CD14-positive monocyte (primary cell): ENCODE measurements around the gene KSR2. TPM values are rescaled to one million over a fixed set of nuclear protein-coding genes. Genes with fewer than 3 reads are reported as not detected.

ENCODE experiments used
- DNase-seq, 3 donors: peaks; one replicate each; pipeline ENCODE4 v3.0.0-alpha.2; 2011 to 2022
- H2AFZ ChIP-seq: 2 replicates; pipeline ENCODE4 v1.6.0; 2012; ENCODE audit warnings: mild to moderate bottlenecking, low read depth, low read length, inconsistent platforms; ENCODE audit not compliant: insufficient read depth, poor library complexity, severe bottlenecking
- H3K27ac ChIP-seq, 2 donors: 1 replicate in 1 of 2; 2 replicates in 1 of 2; pipeline ENCODE4 v1.5.1; 2012 to 2013; ENCODE audit warnings: low read length in 2 of 2, control low read depth in 1 of 2, inconsistent platforms in 1 of 2, low read depth in 1 of 2, mild to moderate bottlenecking in 1 of 2
- H3K27me3 ChIP-seq, 2 donors: one replicate each; pipeline versions ENCODE4 v1.6.0 to v1.6.1; 2011 to 2013; ENCODE audit warnings: low read length in 2 of 2; ENCODE audit not compliant: control insufficient read depth in 2 of 2, insufficient read depth in 2 of 2
- H3K36me3 ChIP-seq, 2 donors: replicated peaks in 1 of 2; 1 replicate in 1 of 2; 2 replicates in 1 of 2; pipeline versions ENCODE4 v1.5.1 to v1.6.1; 2012 to 2013; ENCODE audit warnings: low read length in 2 of 2, control low read depth in 1 of 2, inconsistent platforms in 1 of 2, mild to moderate bottlenecking in 1 of 2; ENCODE audit not compliant: insufficient read depth in 2 of 2, control insufficient read depth in 1 of 2
- H3K4me1 ChIP-seq, 2 donors: 1 replicate in 1 of 2; 2 replicates in 1 of 2; pipeline versions ENCODE4 v1.5.1 to v1.6.1; 2012 to 2013; ENCODE audit warnings: low read length in 2 of 2, control low read depth in 1 of 2, inconsistent platforms in 1 of 2, mild to moderate bottlenecking in 1 of 2, moderate library complexity in 1 of 2; ENCODE audit not compliant: insufficient read depth in 2 of 2, control insufficient read depth in 1 of 2
- H3K4me2 ChIP-seq: replicated peaks from 2 replicates; pipeline ENCODE3; 2012; ENCODE audit warnings: low read length, moderate library complexity, mild to moderate bottlenecking; ENCODE audit not compliant: poor library complexity, severe bottlenecking; ENCODE audit errors: extremely low read depth
- H3K4me3 ChIP-seq, 3 experiments: fragments of 200-600 bp in 1 of 3; sonication (generic) in 1 of 3; replicated peaks in 1 of 3; 1 replicate in 2 of 3; 2 replicates in 1 of 3; pipeline ENCODE4 v1.5.1; 2011 to 2013; ENCODE audit warnings: low read length in 3 of 3, mild to moderate bottlenecking in 3 of 3, control low read depth in 2 of 3, low read depth in 2 of 3, inconsistent platforms in 1 of 3, moderate library complexity in 1 of 3
- H3K79me2 ChIP-seq: 2 replicates; pipeline ENCODE4 v1.6.0; 2012; ENCODE audit warnings: mild to moderate bottlenecking, control low read depth, inconsistent platforms, low read length, moderate library complexity; ENCODE audit not compliant: insufficient read depth
- H3K9ac ChIP-seq: 2 replicates; pipeline ENCODE4 v1.6.0; 2017; ENCODE audit warnings: low read length, mild to moderate bottlenecking; ENCODE audit not compliant: insufficient read depth, poor library complexity, severe bottlenecking
- H3K9me3 ChIP-seq, 2 donors: replicated peaks in 1 of 2; 1 replicate in 1 of 2; 2 replicates in 1 of 2; pipeline versions ENCODE4 v1.5.1 to v1.6.1; 2012 to 2013; ENCODE audit warnings: low read length in 2 of 2, control low read depth in 1 of 2; ENCODE audit not compliant: control insufficient read depth in 1 of 2, insufficient read depth in 1 of 2
- H4K20me1 ChIP-seq: 2 replicates; pipeline ENCODE4 v1.6.0; 2012; ENCODE audit warnings: mild to moderate bottlenecking, low read length, control low read depth, moderate library complexity; ENCODE audit not compliant: insufficient read depth
- H3K27ac Mint-ChIP-seq, 7 donors: one replicate each; pipeline ENCODE4 v1.8.0; 2020; ENCODE audit warnings: mild to moderate bottlenecking in 7 of 7, mixed read lengths in 7 of 7, moderate library complexity in 6 of 7, inconsistent platforms in 2 of 7
- H3K27me3 Mint-ChIP-seq, 3 donors: one replicate each; pipeline ENCODE4 v1.8.0; 2021 to 2022; ENCODE audit warnings: low read depth in 3 of 3, mild to moderate bottlenecking in 3 of 3, mixed read lengths in 3 of 3, moderate library complexity in 3 of 3, inconsistent platforms in 1 of 3
- H3K36me3 Mint-ChIP-seq, 2 donors: one replicate each; pipeline ENCODE4 v1.8.0; 2020; ENCODE audit warnings: mixed read lengths in 2 of 2, inconsistent platforms in 1 of 2, mild to moderate bottlenecking in 1 of 2
- H3K4me1 Mint-ChIP-seq: one replicate; pipeline ENCODE4 v1.8.0; 2020; ENCODE audit warnings: mild to moderate bottlenecking, mixed read lengths
- H3K4me3 Mint-ChIP-seq, 2 donors: one replicate each; pipeline ENCODE4 v1.8.0; 2020; ENCODE audit warnings: mild to moderate bottlenecking in 2 of 2, mixed read lengths in 2 of 2, moderate library complexity in 1 of 2
- H3K9me3 Mint-ChIP-seq, 7 donors: one replicate each; pipeline ENCODE4 v1.8.0; 2020 to 2022; ENCODE audit warnings: mixed read lengths in 7 of 7, mild to moderate bottlenecking in 6 of 7, moderate library complexity in 6 of 7, inconsistent platforms in 2 of 7
- WGBS: methylation state at CpG from one replicate; pipeline ENCODE4 v1.1.5; 2013; ENCODE audit warnings: missing lambda C conversion rate; ENCODE audit not compliant: insufficient coverage; 5-methylcytosine and 5-hydroxymethylcytosine counted together
- intact Hi-C, 2 donors: fragments of 100-400 bp; cut with micrococcal nuclease; formaldehyde crosslinking; loops; one replicate each; pipeline versions ENCODE4 v1.15.0 to v1.15.1; 2023
- polyA plus RNA-seq, 3 donors: library from polyadenylated mRNA; depleted of rRNA in 1 of 3; unstranded in 2 of 3; stranded (reverse) in 1 of 3; fragments of 300-500 nt in 2 of 3; fragments of >200 nt in 1 of 3; fragmentation: Illumina TruSeq in 2 of 3; gene quantifications; 1 replicate in 2 of 3; 2 replicates in 1 of 3; pipeline ENCODE4 v1.2.3, GENCODE V29; 2012 to 2021
- TF ChIP-seq, protein P1 (sequence below): fragments of 200-600 bp; IDR thresholded peaks from one replicate; pipeline ENCODE4 v1.8.0; 2022; ENCODE audit warnings: antibody characterized with exemption, mild to moderate bottlenecking

KSR2 gene
- polyA plus RNA-seq, 3 donors: not detected

DNA sequence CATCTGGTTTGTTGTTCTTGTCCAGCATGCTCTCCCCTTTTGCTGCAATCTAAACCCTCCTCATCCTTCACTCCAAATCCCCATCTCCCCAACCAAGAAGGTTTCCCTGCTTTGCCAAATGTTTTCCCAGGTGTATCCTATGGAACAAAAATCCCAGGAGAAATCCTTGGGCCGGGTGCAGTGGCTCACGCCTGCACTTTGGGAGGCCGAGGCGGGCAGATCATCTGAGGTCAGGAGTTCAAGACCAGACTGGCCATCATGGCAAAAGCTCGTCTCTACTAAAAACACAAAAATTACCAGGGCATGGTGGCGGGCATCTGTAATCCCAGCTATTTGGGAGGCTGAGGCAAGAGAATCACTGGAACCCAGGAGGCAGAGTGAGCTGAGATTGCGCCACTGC lies 5.0 kb downstream of the KSR2 start:
- Histone ChIP-seq H3K4me3 (no peak overlapping the region), H3K4me1 (no peaks in the 10 kb centered on the region), H3K27me3 (peaks cover 16 to 35% of the 10 kb centered on the region in 2 donors), H3K27ac (no peak overlapping the region), H3K9ac (no peak overlapping the region), H3K79me2 (no peaks in the 10 kb centered on the region), H3K9me3 (no peaks in the 10 kb centered on the region), H2AFZ (no peak overlapping the region), H3K36me3 (no peaks in the 10 kb centered on the region), H4K20me1 (no peaks in the 10 kb centered on the region), H3K4me2 (no peak overlapping the region)
- Mint-ChIP-seq H3K9me3 (peaks cover 0 to 5% (median 0%) of the 10 kb centered on the region in 7 donors), H3K4me3 (no peak overlapping the region), H3K4me1 (no peaks in the 10 kb centered on the region), H3K27me3 (peaks cover 35 to 45% (median 35%) of the 10 kb centered on the region in 3 donors), H3K36me3 (no peaks in the 10 kb centered on the region), H3K27ac (no peak overlapping the region)
- intact Hi-C loops: no loop called here
- TF ChIP-seq, protein P1, sequence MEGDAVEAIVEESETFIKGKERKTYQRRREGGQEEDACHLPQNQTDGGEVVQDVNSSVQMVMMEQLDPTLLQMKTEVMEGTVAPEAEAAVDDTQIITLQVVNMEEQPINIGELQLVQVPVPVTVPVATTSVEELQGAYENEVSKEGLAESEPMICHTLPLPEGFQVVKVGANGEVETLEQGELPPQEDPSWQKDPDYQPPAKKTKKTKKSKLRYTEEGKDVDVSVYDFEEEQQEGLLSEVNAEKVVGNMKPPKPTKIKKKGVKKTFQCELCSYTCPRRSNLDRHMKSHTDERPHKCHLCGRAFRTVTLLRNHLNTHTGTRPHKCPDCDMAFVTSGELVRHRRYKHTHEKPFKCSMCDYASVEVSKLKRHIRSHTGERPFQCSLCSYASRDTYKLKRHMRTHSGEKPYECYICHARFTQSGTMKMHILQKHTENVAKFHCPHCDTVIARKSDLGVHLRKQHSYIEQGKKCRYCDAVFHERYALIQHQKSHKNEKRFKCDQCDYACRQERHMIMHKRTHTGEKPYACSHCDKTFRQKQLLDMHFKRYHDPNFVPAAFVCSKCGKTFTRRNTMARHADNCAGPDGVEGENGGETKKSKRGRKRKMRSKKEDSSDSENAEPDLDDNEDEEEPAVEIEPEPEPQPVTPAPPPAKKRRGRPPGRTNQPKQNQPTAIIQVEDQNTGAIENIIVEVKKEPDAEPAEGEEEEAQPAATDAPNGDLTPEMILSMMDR: no peak
- DNase-seq: no peak
- 92% methylated on average over 5 of the region's 7 CpGs for WGBS

DNA sequence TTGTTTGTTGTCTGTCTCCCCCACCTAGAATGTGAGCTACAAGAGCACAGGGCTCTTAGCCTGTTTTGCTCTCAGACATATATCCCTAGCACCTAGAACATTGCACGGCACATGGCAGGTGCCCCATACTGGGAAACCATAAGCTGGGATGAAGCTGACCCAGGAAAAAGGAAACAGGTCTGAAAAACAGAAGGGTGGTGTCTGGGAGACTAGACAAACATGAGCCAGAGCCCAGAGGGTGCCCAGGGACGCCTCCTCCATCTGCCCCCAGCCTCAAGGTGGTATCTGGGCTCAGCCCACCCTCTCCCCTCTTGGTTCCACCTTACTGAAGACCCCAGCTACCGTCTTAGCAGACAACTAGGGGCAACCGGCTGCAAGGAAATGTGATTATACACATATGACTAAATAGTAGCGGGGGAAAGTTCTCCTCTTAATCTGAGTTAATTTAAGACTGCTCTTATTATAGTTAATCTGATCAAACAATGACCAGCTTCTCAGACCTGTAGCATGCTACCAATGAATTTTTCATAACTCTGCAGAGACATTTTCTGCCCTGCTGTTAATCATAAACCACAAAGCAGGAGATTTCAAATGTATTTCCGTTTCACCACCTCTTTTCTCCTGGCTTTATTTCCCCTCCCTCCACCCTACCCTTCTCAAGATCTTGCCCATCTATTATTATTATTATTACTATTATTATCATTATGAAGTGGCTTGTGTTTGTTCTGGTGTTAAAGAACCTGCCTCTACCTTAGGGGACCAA lies 31.9 kb downstream of the KSR2 start:
- WGBS: 60% methylated on average over 1 of the region's 6 CpGs
- H3K4me2 ChIP-seq: no peak overlapping the region
- TF ChIP-seq, protein P1: no peak

More for the DNA sequence above, 31.9 kb downstream of the KSR2 start:
- no peak overlapping the region for H3K27ac ChIP-seq
- no peaks in the 10 kb centered on the region for H4K20me1 ChIP-seq
- intact Hi-C loops: no loop called here
- Mint-ChIP-seq H3K4me3 (no peak overlapping the region), H3K27me3 (peaks cover 3 to 7% (median 5%) of the 10 kb centered on the region in 3 donors), H3K4me1 (no peaks in the 10 kb centered on the region), H3K27ac (no peak overlapping the region), H3K9me3 (peaks cover 0 to 4% (median 0%) of the 10 kb centered on the region in 7 donors), H3K36me3 (no peaks in the 10 kb centered on the region)
- no peak overlapping the region for H2AFZ ChIP-seq
- H3K4me1 ChIP-seq: no peaks in the 10 kb centered on the region
- H3K9ac ChIP-seq: no peak overlapping the region
- no peaks in the 10 kb centered on the region for H3K9me3 ChIP-seq
- H3K27me3 ChIP-seq: no peaks in the 10 kb centered on the region
- DNase-seq: no peak
- no peaks in the 10 kb centered on the region for H3K79me2 ChIP-seq
- no peak overlapping the region for H3K4me3 ChIP-seq
- H3K36me3 ChIP-seq: no peaks in the 10 kb centered on the region
